ENCODE data around the gene TCF4.

DNA sequence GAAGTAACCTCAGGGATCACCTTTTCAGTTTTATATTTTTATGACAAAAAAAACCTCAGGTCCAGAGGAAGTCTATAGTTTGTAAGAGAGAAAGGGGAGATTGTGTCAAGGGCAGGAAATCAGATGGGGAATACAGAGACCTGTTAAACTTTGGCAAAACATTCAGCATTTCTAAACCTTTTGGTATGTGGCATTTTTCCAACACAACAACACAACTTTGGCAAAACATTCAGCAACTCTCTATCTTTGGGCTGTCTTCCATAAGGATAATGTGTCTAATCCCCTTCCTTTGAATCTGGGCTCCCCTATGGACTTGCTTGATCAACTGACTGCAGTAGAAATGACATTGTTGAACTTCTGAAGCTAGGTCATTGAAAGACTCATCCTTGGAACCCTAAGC, 408.2 kb downstream of the TCF4 start:
- TF ChIP-seq ISL1 (CRISPR knock-in tag; IDR thresholded peaks at IDR 0.05) (no peak), ZFP3 (CRISPR knock-in tag; IDR thresholded peaks at IDR 0.05) (no peak), SNAI2 (CRISPR knock-in tag; IDR thresholded peaks at IDR 0.05) (no peak), RARB (CRISPR knock-in tag; IDR thresholded peaks at IDR 0.05) (no peak), ARNTL (CRISPR knock-in tag; IDR thresholded peaks at IDR 0.05; ENCODE audit: borderline replicate concordance, low read depth) (no peak), ZFP30 (CRISPR knock-in tag; IDR thresholded peaks at IDR 0.05) (no peak), CSDC2 (CRISPR knock-in tag; IDR thresholded peaks at IDR 0.05) (no peak)
- TF ChIP-seq, protein P1, sequence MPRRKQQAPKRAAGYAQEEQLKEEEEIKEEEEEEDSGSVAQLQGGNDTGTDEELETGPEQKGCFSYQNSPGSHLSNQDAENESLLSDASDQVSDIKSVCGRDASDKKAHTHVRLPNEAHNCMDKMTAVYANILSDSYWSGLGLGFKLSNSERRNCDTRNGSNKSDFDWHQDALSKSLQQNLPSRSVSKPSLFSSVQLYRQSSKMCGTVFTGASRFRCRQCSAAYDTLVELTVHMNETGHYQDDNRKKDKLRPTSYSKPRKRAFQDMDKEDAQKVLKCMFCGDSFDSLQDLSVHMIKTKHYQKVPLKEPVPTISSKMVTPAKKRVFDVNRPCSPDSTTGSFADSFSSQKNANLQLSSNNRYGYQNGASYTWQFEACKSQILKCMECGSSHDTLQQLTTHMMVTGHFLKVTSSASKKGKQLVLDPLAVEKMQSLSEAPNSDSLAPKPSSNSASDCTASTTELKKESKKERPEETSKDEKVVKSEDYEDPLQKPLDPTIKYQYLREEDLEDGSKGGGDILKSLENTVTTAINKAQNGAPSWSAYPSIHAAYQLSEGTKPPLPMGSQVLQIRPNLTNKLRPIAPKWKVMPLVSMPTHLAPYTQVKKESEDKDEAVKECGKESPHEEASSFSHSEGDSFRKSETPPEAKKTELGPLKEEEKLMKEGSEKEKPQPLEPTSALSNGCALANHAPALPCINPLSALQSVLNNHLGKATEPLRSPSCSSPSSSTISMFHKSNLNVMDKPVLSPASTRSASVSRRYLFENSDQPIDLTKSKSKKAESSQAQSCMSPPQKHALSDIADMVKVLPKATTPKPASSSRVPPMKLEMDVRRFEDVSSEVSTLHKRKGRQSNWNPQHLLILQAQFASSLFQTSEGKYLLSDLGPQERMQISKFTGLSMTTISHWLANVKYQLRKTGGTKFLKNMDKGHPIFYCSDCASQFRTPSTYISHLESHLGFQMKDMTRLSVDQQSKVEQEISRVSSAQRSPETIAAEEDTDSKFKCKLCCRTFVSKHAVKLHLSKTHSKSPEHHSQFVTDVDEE (CRISPR knock-in tag; IDR thresholded peaks at IDR 0.05): no peak

Measured in SK-N-SH treated with all-trans-retinoic acid at 6 μM for 48 hours (cell line).